Central memory CD8-positive, alpha-beta T cell (primary cell): ENCODE results near the gene SLC7A7.
"Not testable (repeated sequence)": the region's sequence is repeated elsewhere in the genome, so short reads cannot be mapped to it uniquely, and the experiment has no call there.

Experiments
- ATAC-seq: fragments of 150-1000 bp; cut with Tn5 transposase; replicated peaks from 2 replicates; pipeline ENCODE4 v1.10.0; 2022; ENCODE audit warnings: mild to moderate bottlenecking, moderate FRiP score, moderate number of reproducible peaks; ENCODE audit not compliant: poor library complexity, severe bottlenecking; ENCODE audit errors: extremely low read depth
- DNase-seq, 2 donors: peaks; one replicate each; pipeline ENCODE4 v3.0.0; 2021; ENCODE audit warnings: low spot score in 2 of 2
- H3K27ac Mint-ChIP-seq: one replicate; pipeline ENCODE4 v1.8.0; 2022; ENCODE audit warnings: low read depth, mild to moderate bottlenecking, moderate library complexity, mixed read lengths
- H3K27me3 Mint-ChIP-seq: one replicate; pipeline ENCODE4 v1.8.0; 2022; ENCODE audit warnings: mixed read lengths
- H3K36me3 Mint-ChIP-seq: one replicate; pipeline ENCODE4 v1.8.0; 2022; ENCODE audit warnings: mild to moderate bottlenecking, moderate library complexity, mixed read lengths; ENCODE audit not compliant: insufficient read depth
- H3K4me1 Mint-ChIP-seq: one replicate; pipeline ENCODE4 v1.8.0; 2022; ENCODE audit warnings: mixed read lengths
- H3K4me3 Mint-ChIP-seq: one replicate; pipeline ENCODE4 v1.8.0; 2022; ENCODE audit warnings: mild to moderate bottlenecking, moderate library complexity, mixed read lengths
- H3K9me3 Mint-ChIP-seq: one replicate; pipeline ENCODE4 v1.8.0; 2022; ENCODE audit warnings: mixed read lengths

SLC7A7 gene

GRCh38 chr14:22770481-22771187 lies 44.6 kb downstream of the SLC7A7 start:
- H3K27ac Mint-ChIP-seq, result no peak overlapping the region

GRCh38 chr14:22769369-22769768 lies 45.9 kb downstream of the SLC7A7 start:
- Mint-ChIP-seq H3K27me3 (no peaks in the 10 kb centered on the region), H3K27ac (no peak overlapping the region), H3K4me1 (peaks cover 34% of the 10 kb centered on the region), H3K4me3 (no peak overlapping the region), H3K36me3 (peaks cover 47% of the 10 kb centered on the region), H3K9me3 (no peaks in the 10 kb centered on the region)
- no peak for DNase-seq
- no peak for ATAC-seq

More at GRCh38 chr14:22770481-22771187, 44.6 kb downstream of the SLC7A7 start:
- Mint-ChIP-seq H3K36me3 (peaks cover 47% of the 10 kb centered on the region), H3K9me3 (no peaks in the 10 kb centered on the region), H3K4me3 (no peak overlapping the region), H3K4me1 (peaks cover 34% of the 10 kb centered on the region), H3K27me3 (no peaks in the 10 kb centered on the region)
- ATAC-seq, result no peak
- no peak for DNase-seq

DNA sequence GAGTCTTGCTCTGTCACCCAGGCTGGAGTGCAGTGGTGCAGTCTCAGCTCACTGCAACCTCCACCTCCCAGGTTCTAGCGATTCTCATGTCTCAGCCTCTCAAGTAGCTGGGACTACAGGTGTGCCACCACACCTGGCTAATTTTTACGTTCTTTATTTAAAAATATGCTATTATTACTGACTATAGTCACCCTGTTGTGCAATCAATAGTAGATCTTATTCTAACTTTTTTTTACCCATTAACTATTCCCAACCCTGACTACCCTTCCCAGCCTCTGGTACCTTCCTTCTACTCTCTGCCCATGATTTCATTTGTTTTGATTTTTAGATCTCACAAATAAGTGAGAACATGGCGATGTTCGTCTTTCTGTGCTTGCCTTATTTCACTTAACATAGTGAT lies 46.3 kb downstream of the SLC7A7 start:
- Mint-ChIP-seq H3K27ac (no peak overlapping the region), H3K4me3 (peak overlapping the region; percentile 53), H3K36me3 (peaks cover 47% of the 10 kb centered on the region), H3K4me1 (peaks cover 34% of the 10 kb centered on the region), H3K27me3 (no peaks in the 10 kb centered on the region), H3K9me3 (no peaks in the 10 kb centered on the region)
- no peak for ATAC-seq
- DNase-seq, result no peak

- Mint-ChIP-seq H3K27me3 (no peaks in the 10 kb centered on the region), H3K27ac (peak overlapping the region; percentile 83), H3K4me3 (peak overlapping the region; percentile 84), H3K36me3 (peaks cover 42% of the 10 kb centered on the region), H3K4me1 (peaks cover 34% of the 10 kb centered on the region), H3K9me3 (no peaks in the 10 kb centered on the region)
- ATAC-seq (peak; percentile 2), DNase-seq (no peak)
Observed at GRCh38 chr14:22767323-22767589, 48.0 kb downstream of the SLC7A7 start.

- ATAC-seq, result peak; percentile 94
- peak within 1 kb of the TSS; percentile 83 for H3K27ac Mint-ChIP-seq
- peak; percentile 86 to 95 for DNase-seq
- peak within 1 kb of the TSS; percentile 84 for H3K4me3 Mint-ChIP-seq
- H3K36me3 Mint-ChIP-seq, result peaks cover 37% of the 10 kb centered on the region
- no peaks in the 10 kb centered on the region for H3K9me3 Mint-ChIP-seq
- peaks cover 34% of the 10 kb centered on the region for H3K4me1 Mint-ChIP-seq
- no peaks in the 10 kb centered on the region for H3K27me3 Mint-ChIP-seq
Observed at GRCh38 chr14:22766457-22767322, 48.5 kb downstream of the SLC7A7 start, which contains the start of gene OXA1L. OXA1L (plus strand) TSS chr14:22766688; CDS start chr14:22766702, 14 bp downstream.

- DNase-seq, result no peak
- Mint-ChIP-seq H3K27ac (no peak overlapping the region), H3K27me3 (no peaks in the 10 kb centered on the region), H3K4me1 (peaks cover 31% of the 10 kb centered on the region), H3K4me3 (no peak overlapping the region), H3K36me3 (peaks cover 14% of the 10 kb centered on the region), H3K9me3 (no peaks in the 10 kb centered on the region)
- ATAC-seq, result no peak
Observed at GRCh38 chr14:22764382-22764781, 50.9 kb downstream of the SLC7A7 start.

DNA sequence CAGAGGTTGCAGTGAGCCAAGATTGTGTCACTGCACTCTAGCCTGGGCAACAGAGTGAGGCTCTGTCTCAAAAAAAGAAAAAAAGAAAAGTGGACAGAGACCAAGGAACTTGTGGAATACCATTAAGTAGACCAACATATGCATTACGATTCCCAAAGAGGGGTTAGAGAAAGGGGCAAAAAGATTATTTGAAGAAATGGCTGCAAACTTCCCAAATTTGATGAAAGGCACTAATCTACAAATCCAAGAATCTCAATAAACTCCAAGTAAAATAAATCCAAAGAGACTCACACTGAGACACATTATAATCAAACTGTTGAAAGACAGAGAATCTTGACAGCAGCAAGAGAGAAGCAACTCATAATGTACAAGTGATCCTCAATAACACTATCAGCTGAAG lies 53.5 kb downstream of the SLC7A7 start:
- H3K27me3 Mint-ChIP-seq, result no peaks in the 10 kb centered on the region
- no peak overlapping the region for H3K27ac Mint-ChIP-seq
- H3K4me3 Mint-ChIP-seq, result no peak overlapping the region
- DNase-seq (no peak), ATAC-seq (no peak)
- H3K4me1 Mint-ChIP-seq, result peaks cover 6% of the 10 kb centered on the region
- peaks cover 7% of the 10 kb centered on the region for H3K36me3 Mint-ChIP-seq
- H3K9me3 Mint-ChIP-seq, result no peaks in the 10 kb centered on the region

GRCh38 chr14:22757972-22758650 lies 57.1 kb downstream of the SLC7A7 start:
- H3K4me3 Mint-ChIP-seq, H3K27me3 Mint-ChIP-seq, H3K9me3 Mint-ChIP-seq, H3K27ac Mint-ChIP-seq, DNase-seq, ATAC-seq, H3K4me1 Mint-ChIP-seq, H3K36me3 Mint-ChIP-seq: not testable (repeated sequence)

- ATAC-seq, result no peak
- H3K27me3 Mint-ChIP-seq, result peaks cover 26% of the 10 kb centered on the region
- peaks cover 2% of the 10 kb centered on the region for H3K4me1 Mint-ChIP-seq
- no peaks in the 10 kb centered on the region for H3K9me3 Mint-ChIP-seq
- no peak overlapping the region for H3K4me3 Mint-ChIP-seq
- no peak for DNase-seq
- H3K27ac Mint-ChIP-seq, result no peak overlapping the region
- H3K36me3 Mint-ChIP-seq, result no peaks in the 10 kb centered on the region
Observed at GRCh38 chr14:22753586-22753985, 61.6 kb downstream of the SLC7A7 start.

GRCh38 chr14:22752422-22752821 lies 62.8 kb downstream of the SLC7A7 start:
- ATAC-seq, result no peak

DNA sequence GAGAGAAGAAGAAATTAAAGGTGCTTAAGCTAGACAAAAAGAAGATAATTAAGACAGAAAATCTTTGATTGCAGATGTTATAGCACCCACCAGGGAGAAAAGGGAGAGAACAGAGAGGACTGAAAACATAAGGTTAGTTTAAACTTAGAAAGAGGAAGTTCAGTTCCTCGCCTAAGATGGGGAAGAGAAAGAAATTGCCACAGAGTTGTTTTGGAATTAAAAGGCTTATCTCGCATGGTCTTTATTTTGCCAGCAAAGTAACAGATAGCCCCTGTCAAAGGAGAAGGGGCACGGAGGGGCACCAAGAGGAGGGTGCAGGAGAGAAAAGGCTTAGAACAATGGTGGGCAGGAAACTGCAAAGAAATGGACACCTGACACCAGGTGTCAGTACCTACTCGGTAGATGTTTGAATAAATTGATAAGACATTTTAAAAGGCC lies 66.6 kb downstream of the SLC7A7 start:
- H3K4me3 Mint-ChIP-seq, result no peak overlapping the region
- DNase-seq, result no peak
- H3K36me3 Mint-ChIP-seq, result no peaks in the 10 kb centered on the region
- peaks cover 7% of the 10 kb centered on the region for H3K4me1 Mint-ChIP-seq
- peaks cover 43% of the 10 kb centered on the region for H3K27me3 Mint-ChIP-seq
- H3K9me3 Mint-ChIP-seq, result no peaks in the 10 kb centered on the region
- ATAC-seq, result no peak
- H3K27ac Mint-ChIP-seq, result no peak overlapping the region

More at GRCh38 chr14:22752422-22752821, 62.8 kb downstream of the SLC7A7 start:
- Mint-ChIP-seq H3K27ac (no peak overlapping the region), H3K4me3 (no peak overlapping the region), H3K36me3 (no peaks in the 10 kb centered on the region), H3K27me3 (peaks cover 37% of the 10 kb centered on the region), H3K9me3 (no peaks in the 10 kb centered on the region), H3K4me1 (peaks cover 7% of the 10 kb centered on the region)
- DNase-seq, result no peak

GRCh38 chr14:22748206-22748605 lies 67.0 kb downstream of the SLC7A7 start:
- H3K9me3 Mint-ChIP-seq, result no peaks in the 10 kb centered on the region
- H3K36me3 Mint-ChIP-seq, result no peaks in the 10 kb centered on the region
- peaks cover 7% of the 10 kb centered on the region for H3K4me1 Mint-ChIP-seq
- H3K27me3 Mint-ChIP-seq, result peaks cover 47% of the 10 kb centered on the region
- ATAC-seq (no peak), DNase-seq (no peak)
- no peak overlapping the region for H3K4me3 Mint-ChIP-seq
- no peak overlapping the region for H3K27ac Mint-ChIP-seq
